KMS-11 (cell line): ENCODE measurements around the gene MYH9.

Source experiments
- H2AFZ ChIP-seq: fragments of 200-600 bp; sonication (generic); 2 replicates; pipeline ENCODE4 v1.6.1; 2016; ENCODE audit warnings: antibody characterized with exemption, mixed run types, low read depth
- H3K27ac ChIP-seq: fragments of 200-600 bp; sonication (generic); 2 replicates; pipeline ENCODE4 v1.6.1; 2016; ENCODE audit warnings: mild to moderate bottlenecking, mixed run types
- H3K27me3 ChIP-seq: fragments of 200-600 bp; sonication (generic); 2 replicates; pipeline ENCODE4 v1.6.1; 2017; ENCODE audit warnings: mild to moderate bottlenecking, low read depth, mixed run types, moderate library complexity; ENCODE audit not compliant: insufficient read depth
- H3K36me3 ChIP-seq: fragments of 200-600 bp; sonication (generic); 2 replicates; pipeline ENCODE4 v1.6.1; 2017; ENCODE audit warnings: mild to moderate bottlenecking, mixed run types; ENCODE audit not compliant: insufficient read depth
- H3K4me1 ChIP-seq: fragments of 200-600 bp; sonication (generic); 2 replicates; pipeline ENCODE4 v1.6.1; 2016; ENCODE audit warnings: mild to moderate bottlenecking, low read depth, mixed run types; ENCODE audit not compliant: poor library complexity, severe bottlenecking
- H3K4me2 ChIP-seq: fragments of 200-600 bp; sonication (generic); 2 replicates; pipeline ENCODE4 v1.7.0; 2016; ENCODE audit warnings: mild to moderate bottlenecking, mixed run types
- H3K4me3 ChIP-seq: fragments of 200-600 bp; sonication (generic); IDR thresholded peaks from 2 replicates; pipeline ENCODE4 v1.6.1; 2017; ENCODE audit warnings: low read depth, low read length, mixed read lengths; ENCODE audit not compliant: insufficient read depth
- H3K79me2 ChIP-seq: fragments of 200-600 bp; sonication (generic); 2 replicates; pipeline ENCODE4 v1.6.1; 2016; ENCODE audit warnings: low read depth, mixed run types; ENCODE audit not compliant: insufficient read depth
- H3K9ac ChIP-seq: fragments of 200-600 bp; sonication (generic); 2 replicates; pipeline ENCODE4 v1.6.1; 2016; ENCODE audit warnings: mild to moderate bottlenecking, mixed run types
- H4K20me1 ChIP-seq: fragments of 200-600 bp; sonication (generic); 2 replicates; pipeline ENCODE4 v1.6.1; 2016; ENCODE audit warnings: mild to moderate bottlenecking, mixed run types; ENCODE audit not compliant: insufficient read depth
- TF ChIP-seq, protein P1 (sequence below): fragments of 200-600 bp; sonication (generic); conservative IDR thresholded peaks from 2 replicates; pipeline ENCODE4 v1.6.1; 2017; ENCODE audit warnings: low read depth, mild to moderate bottlenecking, antibody characterized with exemption, low read length, moderate library complexity, mixed read lengths

The MYH9 gene

DNA sequence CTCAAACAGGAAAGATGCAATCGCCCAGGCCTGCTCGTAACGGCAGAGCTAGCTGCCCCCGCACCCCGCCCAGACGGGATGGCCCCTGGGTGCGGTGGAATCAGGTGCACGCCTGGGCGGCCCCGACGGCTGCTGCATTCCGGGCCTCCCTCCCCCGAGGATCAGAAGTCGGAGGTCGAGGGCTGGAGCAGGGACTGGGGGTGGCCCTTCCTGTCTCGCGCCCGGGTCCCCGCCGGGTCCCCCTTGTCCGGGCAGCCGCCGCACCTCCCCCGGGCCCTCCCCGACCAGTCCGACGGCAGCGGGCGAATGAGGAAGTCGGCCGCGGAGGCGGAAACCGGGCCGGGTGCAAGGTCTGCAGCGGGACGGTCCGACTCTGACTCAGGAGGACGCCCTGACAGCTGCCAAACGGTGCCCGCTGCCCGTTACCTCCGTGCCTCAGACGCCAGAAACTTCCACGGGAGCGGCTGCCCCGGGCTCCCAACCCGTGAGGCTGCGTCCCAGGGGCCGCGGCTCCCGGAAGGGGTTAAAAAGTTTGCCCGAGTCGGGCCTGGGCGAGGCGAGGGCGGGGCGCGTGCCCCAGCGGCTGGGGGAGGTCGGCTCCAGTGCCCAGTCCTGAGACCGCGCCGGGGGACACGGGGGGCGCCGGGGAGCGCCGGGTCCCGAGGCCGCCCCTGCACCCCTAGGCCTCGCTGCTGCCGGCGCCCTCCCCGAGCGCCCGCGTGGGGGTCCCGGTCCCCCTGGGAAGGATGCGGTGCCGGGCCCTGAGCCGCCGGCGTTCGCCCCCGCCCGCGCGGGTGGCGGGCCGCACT, 663 bp downstream of the MYH9 start:
- H3K4me3 ChIP-seq: no peak overlapping the region
- H4K20me1 ChIP-seq: peaks cover 5% of the 10 kb centered on the region; the same call in 1 of the 2 replicates
- H3K27me3 ChIP-seq: no peaks in the 10 kb centered on the region
- peak overlapping the region; percentile 98 for H3K4me2 ChIP-seq
- H2AFZ ChIP-seq: no peak overlapping the region
- peak overlapping the region; percentile 77 for H3K9ac ChIP-seq
- TF ChIP-seq, protein P1, sequence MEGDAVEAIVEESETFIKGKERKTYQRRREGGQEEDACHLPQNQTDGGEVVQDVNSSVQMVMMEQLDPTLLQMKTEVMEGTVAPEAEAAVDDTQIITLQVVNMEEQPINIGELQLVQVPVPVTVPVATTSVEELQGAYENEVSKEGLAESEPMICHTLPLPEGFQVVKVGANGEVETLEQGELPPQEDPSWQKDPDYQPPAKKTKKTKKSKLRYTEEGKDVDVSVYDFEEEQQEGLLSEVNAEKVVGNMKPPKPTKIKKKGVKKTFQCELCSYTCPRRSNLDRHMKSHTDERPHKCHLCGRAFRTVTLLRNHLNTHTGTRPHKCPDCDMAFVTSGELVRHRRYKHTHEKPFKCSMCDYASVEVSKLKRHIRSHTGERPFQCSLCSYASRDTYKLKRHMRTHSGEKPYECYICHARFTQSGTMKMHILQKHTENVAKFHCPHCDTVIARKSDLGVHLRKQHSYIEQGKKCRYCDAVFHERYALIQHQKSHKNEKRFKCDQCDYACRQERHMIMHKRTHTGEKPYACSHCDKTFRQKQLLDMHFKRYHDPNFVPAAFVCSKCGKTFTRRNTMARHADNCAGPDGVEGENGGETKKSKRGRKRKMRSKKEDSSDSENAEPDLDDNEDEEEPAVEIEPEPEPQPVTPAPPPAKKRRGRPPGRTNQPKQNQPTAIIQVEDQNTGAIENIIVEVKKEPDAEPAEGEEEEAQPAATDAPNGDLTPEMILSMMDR: no peak
- no peaks in the 10 kb centered on the region for H3K36me3 ChIP-seq
- peaks cover 47% of the 10 kb centered on the region for H3K79me2 ChIP-seq
- peak overlapping the region; percentile 70 for H3K27ac ChIP-seq
- peaks cover 40% of the 10 kb centered on the region for H3K4me1 ChIP-seq

DNA sequence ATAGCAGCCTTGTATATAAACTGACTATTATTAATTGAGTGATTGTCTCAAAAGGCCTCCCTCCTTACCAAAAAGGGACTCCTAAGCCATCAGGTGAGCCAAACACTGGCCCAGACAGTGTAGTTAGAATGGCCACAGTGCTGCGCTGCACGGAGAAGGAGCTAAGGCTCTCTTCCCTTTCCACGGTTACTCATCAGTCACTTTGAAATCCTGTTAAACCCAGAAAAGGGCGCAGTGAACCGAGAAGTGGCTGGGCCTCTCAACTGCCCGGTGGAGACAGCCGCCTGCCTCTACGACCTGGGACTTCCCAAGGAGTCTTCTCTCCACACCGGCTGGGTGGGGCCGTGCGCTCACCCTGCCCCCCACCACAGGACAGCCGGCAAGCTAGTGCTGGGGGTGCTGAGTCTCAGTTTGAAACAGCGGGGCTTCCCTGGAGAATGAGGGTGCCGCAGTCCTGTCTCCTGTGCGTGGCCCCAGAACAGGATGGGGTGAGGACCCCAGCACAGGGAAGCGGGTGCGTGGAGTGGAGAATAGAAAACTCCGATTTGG, 1.3 kb downstream of the MYH9 start:
- H2AFZ ChIP-seq: no peak overlapping the region
- peak overlapping the region; percentile 70 for H3K27ac ChIP-seq
- peak overlapping the region; percentile 98 for H3K4me2 ChIP-seq
- peaks cover 47% of the 10 kb centered on the region for H3K4me1 ChIP-seq
- H3K9ac ChIP-seq: peak overlapping the region; percentile 77
- TF ChIP-seq, protein P1: no peak
- H3K36me3 ChIP-seq: no peaks in the 10 kb centered on the region
- H3K4me3 ChIP-seq: no peak overlapping the region
- no peaks in the 10 kb centered on the region for H3K27me3 ChIP-seq
- peaks cover 54% of the 10 kb centered on the region for H3K79me2 ChIP-seq
- H4K20me1 ChIP-seq: peaks cover 5% of the 10 kb centered on the region; the same call in 1 of the 2 replicates

DNA sequence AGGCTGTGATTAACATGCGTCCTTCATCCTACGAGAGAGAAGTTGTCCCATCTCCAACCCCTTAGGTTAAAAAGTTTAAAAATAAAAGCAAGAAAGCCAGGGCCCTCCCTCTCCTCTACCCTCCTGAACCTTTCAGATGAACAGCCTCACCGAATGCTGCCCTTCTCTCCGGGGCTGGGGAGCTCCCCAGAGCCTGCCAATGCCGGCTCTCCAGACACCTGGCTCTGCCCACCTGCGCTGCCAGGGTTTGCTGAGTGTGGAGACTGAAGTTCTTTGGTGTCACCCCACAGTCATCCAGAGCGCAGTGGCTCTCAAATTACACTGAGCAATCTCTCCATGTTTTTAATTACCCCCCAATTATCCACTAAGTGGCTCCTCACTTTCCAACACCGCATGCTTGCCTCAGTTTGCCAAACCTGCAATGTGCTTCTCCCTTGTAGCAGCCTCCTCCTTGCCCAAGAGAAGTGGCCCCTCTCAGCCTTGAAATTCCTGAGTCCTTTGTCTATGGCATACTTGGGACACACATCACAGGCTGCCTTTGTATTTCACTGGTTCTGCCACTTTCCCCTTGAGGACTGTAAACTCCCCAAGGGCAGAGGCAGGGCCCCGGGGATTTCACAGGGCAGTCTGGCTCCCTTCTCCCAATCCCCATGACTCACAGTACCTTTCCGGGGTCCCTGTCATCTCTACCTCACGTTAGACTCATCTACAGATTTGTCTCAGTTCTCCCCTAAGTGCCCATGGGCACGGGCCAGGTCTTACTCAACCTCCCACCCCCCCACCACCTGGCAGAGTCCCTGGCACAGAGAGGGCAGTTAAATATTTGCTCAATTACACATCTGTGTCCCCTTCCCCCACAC, 2.0 kb downstream of the MYH9 start:
- H3K4me2 ChIP-seq: peak overlapping the region; percentile 98
- peaks cover 61% of the 10 kb centered on the region for H3K79me2 ChIP-seq
- peaks cover 54% of the 10 kb centered on the region for H3K4me1 ChIP-seq
- peaks cover 5% of the 10 kb centered on the region; the same call in 1 of the 2 replicates for H4K20me1 ChIP-seq
- peak overlapping the region; percentile 77 for H3K9ac ChIP-seq
- no peaks in the 10 kb centered on the region for H3K36me3 ChIP-seq
- no peak overlapping the region for H2AFZ ChIP-seq
- H3K4me3 ChIP-seq: no peak overlapping the region
- no peaks in the 10 kb centered on the region for H3K27me3 ChIP-seq
- TF ChIP-seq, protein P1: no peak
- peak overlapping the region; percentile 70 for H3K27ac ChIP-seq

DNA sequence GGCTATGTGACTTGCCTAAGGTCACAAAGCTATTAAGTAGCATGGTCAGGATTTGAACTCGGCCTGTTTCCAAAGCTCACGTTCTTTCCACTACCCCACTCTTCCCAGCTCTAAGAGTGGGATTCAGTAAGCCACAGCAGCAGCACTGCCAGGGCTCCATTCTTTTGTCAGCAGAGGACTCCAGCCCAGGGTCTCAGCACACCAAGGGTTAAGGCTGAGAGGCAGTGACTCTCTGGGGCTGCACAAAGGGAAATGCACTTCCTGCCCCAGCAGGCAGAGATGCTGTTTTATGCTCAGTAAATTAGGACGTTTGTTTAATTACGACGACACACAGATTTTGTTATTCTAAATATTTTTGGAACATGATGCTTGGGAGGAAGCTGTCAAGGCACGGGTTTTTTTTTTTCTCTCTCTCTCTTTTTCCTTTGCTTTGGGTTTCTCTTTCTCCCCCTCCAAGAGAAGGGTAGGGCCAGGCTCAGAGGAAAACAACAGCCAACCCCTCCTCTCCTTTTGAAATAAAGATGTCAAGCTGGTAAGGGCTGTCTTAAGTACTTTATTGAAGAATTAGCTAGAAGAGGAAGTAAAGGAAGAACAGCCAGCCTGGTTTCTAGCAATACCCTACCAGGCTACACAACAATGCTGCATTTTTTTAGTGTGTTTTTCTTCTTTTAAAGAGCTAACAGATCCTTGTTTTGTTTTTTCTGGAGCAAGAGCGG, 2.8 kb downstream of the MYH9 start:
- TF ChIP-seq, protein P1: no peak
- no peaks in the 10 kb centered on the region for H3K27me3 ChIP-seq
- peaks cover 62% of the 10 kb centered on the region for H3K4me1 ChIP-seq
- peaks cover 3% of the 10 kb centered on the region; the same call in 1 of the 2 replicates for H3K36me3 ChIP-seq
- H3K9ac ChIP-seq: peak overlapping the region; percentile 77; the same call in 1 of the 2 replicates
- no peak overlapping the region for H3K4me3 ChIP-seq
- peaks cover 8% of the 10 kb centered on the region; the same call in 1 of the 2 replicates for H4K20me1 ChIP-seq
- peak overlapping the region; percentile 70 for H3K27ac ChIP-seq
- H2AFZ ChIP-seq: no peak overlapping the region
- H3K4me2 ChIP-seq: peak overlapping the region; percentile 98
- H3K79me2 ChIP-seq: peaks cover 69% of the 10 kb centered on the region
